ENCODE data around the gene ECE1.

ECE1 gene

DNA sequence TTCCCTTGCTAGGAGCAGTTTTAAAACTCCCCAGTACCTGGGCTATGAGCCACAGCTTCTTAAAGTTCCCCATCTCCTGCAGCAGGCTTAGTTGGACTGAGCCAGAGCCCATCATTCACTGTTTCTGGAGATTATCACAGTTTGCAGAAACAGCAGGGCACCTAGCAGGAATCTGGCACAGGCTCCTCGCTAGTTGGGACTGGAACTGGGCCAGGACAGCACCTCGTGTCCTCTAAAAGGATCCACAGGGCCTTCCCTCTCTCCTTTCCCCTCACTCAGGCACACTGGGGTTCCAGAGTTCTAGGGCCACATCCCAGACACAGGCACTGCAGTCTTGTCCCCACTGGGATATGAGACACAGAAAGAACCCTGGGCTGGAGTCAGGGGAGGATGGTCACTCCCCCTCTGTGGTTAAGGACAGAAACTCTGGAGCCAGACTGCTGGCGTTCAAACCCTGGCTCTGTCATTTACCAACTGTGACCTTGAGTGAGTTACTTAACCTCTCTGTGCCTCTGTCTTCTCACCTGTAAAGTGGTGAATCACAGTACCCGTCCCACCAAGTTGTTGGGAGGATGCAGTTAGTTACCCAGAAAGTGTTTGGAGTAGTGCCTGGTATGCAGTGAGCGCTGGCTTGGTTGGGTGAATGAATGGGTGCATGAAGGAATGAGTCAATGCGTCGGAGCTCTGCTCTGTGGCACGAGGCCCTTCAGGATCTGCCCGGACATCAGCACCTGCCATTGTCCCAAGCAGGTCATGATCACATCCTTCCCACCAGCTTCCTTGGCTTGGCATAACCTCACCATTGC lies 18.8 kb upstream of the ECE1 start:
- TF ChIP-seq NFIC (IDR thresholded peaks at IDR 0.05) (peak; percentile 99), ZBTB7A (IDR thresholded peaks at IDR 0.05; ENCODE audit: low read depth) (no peak), YY1 (IDR thresholded peaks at IDR 0.05; ENCODE audit: low read depth) (0 out of 2 replicates have a peak, but pooled peaks have one; percentile 24), CEBPB (IDR thresholded peaks at IDR 0.05) (peak; percentile 24; the same call in 1 of the 2 replicates), FOXM1 (IDR thresholded peaks at IDR 0.05; ENCODE audit: borderline replicate concordance, low read depth) (no peak; the same call in 1 of the 2 replicates), TCF12 (IDR thresholded peaks at IDR 0.05; ENCODE audit: low read depth) (peak; percentile 90), CREB1 (IDR thresholded peaks at IDR 0.05; ENCODE audit: low read depth) (no peak), EGR1 (IDR thresholded peaks at IDR 0.05) (no peak), TAF1 (IDR thresholded peaks at IDR 0.05; ENCODE audit: low read depth) (0 out of 2 replicates have a peak, but pooled peaks have one; percentile 1), EP300 (IDR thresholded peaks at IDR 0.05; ENCODE audit: borderline replicate concordance) (peak; percentile 72), RAD21 (IDR thresholded peaks at IDR 0.05; ENCODE audit: low read depth) (peak; percentile 30), TEAD4 (IDR thresholded peaks at IDR 0.05) (peak; percentile 81)
- TF ChIP-seq, protein P1, sequence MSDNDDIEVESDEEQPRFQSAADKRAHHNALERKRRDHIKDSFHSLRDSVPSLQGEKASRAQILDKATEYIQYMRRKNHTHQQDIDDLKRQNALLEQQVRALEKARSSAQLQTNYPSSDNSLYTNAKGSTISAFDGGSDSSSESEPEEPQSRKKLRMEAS (IDR thresholded peaks at IDR 0.05) = peak; percentile 86
- TF ChIP-seq, protein P2, sequence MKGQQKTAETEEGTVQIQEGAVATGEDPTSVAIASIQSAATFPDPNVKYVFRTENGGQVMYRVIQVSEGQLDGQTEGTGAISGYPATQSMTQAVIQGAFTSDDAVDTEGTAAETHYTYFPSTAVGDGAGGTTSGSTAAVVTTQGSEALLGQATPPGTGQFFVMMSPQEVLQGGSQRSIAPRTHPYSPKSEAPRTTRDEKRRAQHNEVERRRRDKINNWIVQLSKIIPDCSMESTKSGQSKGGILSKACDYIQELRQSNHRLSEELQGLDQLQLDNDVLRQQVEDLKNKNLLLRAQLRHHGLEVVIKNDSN (IDR thresholded peaks at IDR 0.05) = no peak
- TF ChIP-seq, protein P3, sequence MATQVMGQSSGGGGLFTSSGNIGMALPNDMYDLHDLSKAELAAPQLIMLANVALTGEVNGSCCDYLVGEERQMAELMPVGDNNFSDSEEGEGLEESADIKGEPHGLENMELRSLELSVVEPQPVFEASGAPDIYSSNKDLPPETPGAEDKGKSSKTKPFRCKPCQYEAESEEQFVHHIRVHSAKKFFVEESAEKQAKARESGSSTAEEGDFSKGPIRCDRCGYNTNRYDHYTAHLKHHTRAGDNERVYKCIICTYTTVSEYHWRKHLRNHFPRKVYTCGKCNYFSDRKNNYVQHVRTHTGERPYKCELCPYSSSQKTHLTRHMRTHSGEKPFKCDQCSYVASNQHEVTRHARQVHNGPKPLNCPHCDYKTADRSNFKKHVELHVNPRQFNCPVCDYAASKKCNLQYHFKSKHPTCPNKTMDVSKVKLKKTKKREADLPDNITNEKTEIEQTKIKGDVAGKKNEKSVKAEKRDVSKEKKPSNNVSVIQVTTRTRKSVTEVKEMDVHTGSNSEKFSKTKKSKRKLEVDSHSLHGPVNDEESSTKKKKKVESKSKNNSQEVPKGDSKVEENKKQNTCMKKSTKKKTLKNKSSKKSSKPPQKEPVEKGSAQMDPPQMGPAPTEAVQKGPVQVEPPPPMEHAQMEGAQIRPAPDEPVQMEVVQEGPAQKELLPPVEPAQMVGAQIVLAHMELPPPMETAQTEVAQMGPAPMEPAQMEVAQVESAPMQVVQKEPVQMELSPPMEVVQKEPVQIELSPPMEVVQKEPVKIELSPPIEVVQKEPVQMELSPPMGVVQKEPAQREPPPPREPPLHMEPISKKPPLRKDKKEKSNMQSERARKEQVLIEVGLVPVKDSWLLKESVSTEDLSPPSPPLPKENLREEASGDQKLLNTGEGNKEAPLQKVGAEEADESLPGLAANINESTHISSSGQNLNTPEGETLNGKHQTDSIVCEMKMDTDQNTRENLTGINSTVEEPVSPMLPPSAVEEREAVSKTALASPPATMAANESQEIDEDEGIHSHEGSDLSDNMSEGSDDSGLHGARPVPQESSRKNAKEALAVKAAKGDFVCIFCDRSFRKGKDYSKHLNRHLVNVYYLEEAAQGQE (IDR thresholded peaks at IDR 0.05; ENCODE audit: low read depth) = no peak

DNA sequence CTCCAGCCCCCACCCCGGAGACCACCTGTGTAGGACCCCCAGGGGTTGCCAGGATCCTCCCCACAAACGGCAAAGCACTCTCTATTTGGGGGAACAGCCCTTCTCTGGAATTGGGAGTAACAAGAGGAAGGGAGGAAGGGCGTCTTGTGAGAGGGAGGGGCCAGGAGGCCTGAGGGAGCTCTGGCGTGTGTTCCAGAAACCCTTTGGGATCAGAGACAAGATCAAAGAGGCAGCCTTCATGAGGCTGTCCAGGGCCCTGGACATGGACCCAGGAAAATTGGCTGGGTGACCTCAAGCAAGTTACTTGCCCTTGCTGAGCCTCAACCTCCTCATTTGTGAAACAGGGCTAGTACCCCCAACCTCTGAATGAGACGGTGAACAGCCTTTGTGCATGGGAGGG lies 18.1 kb upstream of the ECE1 start:
- TF ChIP-seq ZBTB7A (IDR thresholded peaks at IDR 0.05; ENCODE audit: low read depth) (peak; percentile 50; the same call in 1 of the 2 replicates), NFIC (IDR thresholded peaks at IDR 0.05) (no peak)

DNA sequence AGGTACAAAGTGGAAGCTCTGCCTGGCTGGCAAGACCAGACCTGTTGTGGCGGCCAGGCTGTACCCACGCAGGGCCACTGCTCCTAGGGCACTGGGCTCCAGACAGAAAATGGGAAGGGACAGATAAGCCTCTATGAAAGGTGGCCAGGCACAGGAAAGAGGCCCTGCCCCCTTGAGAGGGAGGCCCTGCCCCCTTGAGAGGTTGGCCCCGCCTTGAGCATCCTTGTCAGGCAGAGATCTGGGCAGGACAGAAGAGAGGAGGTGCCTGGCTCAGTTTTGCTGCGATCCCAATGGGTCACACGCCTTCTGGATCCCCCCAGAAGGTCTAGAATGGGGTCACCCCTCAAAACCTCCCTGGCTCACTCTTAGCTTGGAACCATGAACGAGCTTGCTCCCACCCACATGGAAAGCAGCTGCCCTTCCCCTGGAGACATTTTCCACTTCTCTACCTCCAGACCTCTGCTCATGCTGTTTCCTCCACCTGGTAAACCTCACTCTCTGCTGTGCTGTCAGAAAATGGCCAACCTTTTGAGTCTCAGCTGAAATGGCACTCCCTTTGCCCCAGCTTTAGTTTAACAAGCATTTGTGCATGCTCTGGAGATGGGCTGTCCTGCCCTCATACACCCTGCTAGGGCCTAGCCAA lies 17.5 kb upstream of the ECE1 start:
- TF ChIP-seq FOXM1 (IDR thresholded peaks at IDR 0.05; ENCODE audit: borderline replicate concordance, low read depth) (no peak), NFIC (IDR thresholded peaks at IDR 0.05) (no peak), TEAD4 (IDR thresholded peaks at IDR 0.05) (no peak), RAD21 (IDR thresholded peaks at IDR 0.05; ENCODE audit: low read depth) (no peak), EGR1 (IDR thresholded peaks at IDR 0.05) (no peak), CEBPB (IDR thresholded peaks at IDR 0.05) (no peak), EP300 (IDR thresholded peaks at IDR 0.05; ENCODE audit: borderline replicate concordance) (no peak), ZBTB7A (IDR thresholded peaks at IDR 0.05; ENCODE audit: low read depth) (no peak), TCF12 (IDR thresholded peaks at IDR 0.05; ENCODE audit: low read depth) (no peak), CREB1 (IDR thresholded peaks at IDR 0.05; ENCODE audit: low read depth) (no peak), TAF1 (IDR thresholded peaks at IDR 0.05; ENCODE audit: low read depth) (no peak), YY1 (IDR thresholded peaks at IDR 0.05; ENCODE audit: low read depth) (no peak)
- TF ChIP-seq, protein P3 (IDR thresholded peaks at IDR 0.05; ENCODE audit: low read depth) = no peak
- TF ChIP-seq, protein P1 (IDR thresholded peaks at IDR 0.05) = no peak
- TF ChIP-seq, protein P2 (IDR thresholded peaks at IDR 0.05) = no peak

DNA sequence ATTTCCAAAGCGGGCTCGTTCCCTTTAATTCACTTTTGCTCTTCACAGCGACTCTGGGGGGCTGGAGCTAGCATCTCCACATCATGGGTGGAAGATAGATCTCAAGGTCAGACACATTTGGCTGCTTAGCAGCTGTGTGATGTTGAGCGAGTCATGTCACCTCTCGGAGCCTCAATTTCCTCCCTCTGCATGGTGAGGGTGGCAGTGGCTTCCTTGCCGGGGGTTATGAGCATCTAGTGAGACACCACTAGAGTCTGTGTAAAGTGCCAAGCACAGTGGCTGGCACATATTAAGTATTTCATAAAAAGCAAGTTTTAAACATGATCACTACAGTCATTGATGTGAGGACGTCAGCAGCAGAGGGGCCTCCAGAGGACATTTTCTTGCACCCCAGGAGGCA lies 16.9 kb upstream of the ECE1 start:
- TF ChIP-seq CREB1 (IDR thresholded peaks at IDR 0.05; ENCODE audit: low read depth) (no peak), ZBTB7A (IDR thresholded peaks at IDR 0.05; ENCODE audit: low read depth) (no peak)

DNA sequence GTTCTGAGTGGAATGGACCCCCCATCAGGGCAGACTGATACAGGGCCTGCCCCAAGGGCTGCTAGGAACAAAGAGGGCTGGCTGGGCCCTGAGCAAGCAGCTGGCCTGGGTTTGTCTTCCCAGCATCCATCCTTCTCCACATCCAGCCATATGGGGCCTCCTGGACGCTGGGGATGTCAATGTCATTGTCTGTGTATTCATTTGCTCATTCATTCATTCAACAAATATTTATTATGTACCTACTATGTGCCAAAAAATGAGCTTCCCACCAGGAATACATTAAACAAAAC lies 15.6 kb upstream of the ECE1 start:
- no peak for TF ChIP-seq EP300 (IDR thresholded peaks at IDR 0.05; ENCODE audit: borderline replicate concordance)
- no peak for TF ChIP-seq NFIC (IDR thresholded peaks at IDR 0.05)
- TF ChIP-seq ZBTB7A (IDR thresholded peaks at IDR 0.05; ENCODE audit: low read depth) = no peak
- TF ChIP-seq TEAD4 (IDR thresholded peaks at IDR 0.05) = no peak
- no peak for TF ChIP-seq YY1 (IDR thresholded peaks at IDR 0.05; ENCODE audit: low read depth)
- TF ChIP-seq, protein P2 (IDR thresholded peaks at IDR 0.05) = no peak
- TF ChIP-seq FOXM1 (IDR thresholded peaks at IDR 0.05; ENCODE audit: borderline replicate concordance, low read depth) = no peak
- no peak for TF ChIP-seq RAD21 (IDR thresholded peaks at IDR 0.05; ENCODE audit: low read depth)
- TF ChIP-seq, protein P3 (IDR thresholded peaks at IDR 0.05; ENCODE audit: low read depth) = no peak
- TF ChIP-seq EGR1 (IDR thresholded peaks at IDR 0.05) = no peak
- TF ChIP-seq, protein P1 (IDR thresholded peaks at IDR 0.05) = no peak
- no peak for TF ChIP-seq TCF12 (IDR thresholded peaks at IDR 0.05; ENCODE audit: low read depth)
- TF ChIP-seq CREB1 (IDR thresholded peaks at IDR 0.05; ENCODE audit: low read depth) = no peak
- TF ChIP-seq CEBPB (IDR thresholded peaks at IDR 0.05) = no peak
- no peak for TF ChIP-seq TAF1 (IDR thresholded peaks at IDR 0.05; ENCODE audit: low read depth)
